ENCODE results near the gene SCUBE1.

- TF ChIP-seq GATA2 (IDR thresholded peaks at IDR 0.05; ENCODE audit: low read depth, low read length) (no peak), GATA3 (IDR thresholded peaks at IDR 0.05; ENCODE audit: low read depth, low read length) (no peak)
Observed at GRCh38 chr22:43308060-43308830, 34.9 kb downstream of the SCUBE1 start.
